Large intestine (tissue), 3 donors: ENCODE measurements around the gene ABCC1. TPM values are rescaled to one million over a fixed set of nuclear protein-coding genes. Genes with fewer than 3 reads are reported as not detected.

Source experiments
- DNase-seq, 2 donors: peaks; one replicate each; pipeline versions ENCODE4 v3.0.0 to v3.0.0-alpha.2; 2013
- H3K27ac ChIP-seq: one replicate; pipeline ENCODE4 v1.5.1; 2013; ENCODE audit warnings: low read length
- H3K27me3 ChIP-seq: 2 replicates; pipeline ENCODE4 v1.6.1; 2013; ENCODE audit warnings: low read length; ENCODE audit not compliant: control insufficient read depth, insufficient read depth
- H3K36me3 ChIP-seq: 2 replicates; pipeline ENCODE4 v1.6.1; 2013; ENCODE audit warnings: low read length; ENCODE audit not compliant: control insufficient read depth, insufficient read depth
- H3K4me1 ChIP-seq: one replicate; pipeline ENCODE4 v1.6.1; 2013; ENCODE audit warnings: low read length; ENCODE audit not compliant: control insufficient read depth, insufficient read depth
- H3K4me3 ChIP-seq: one replicate; pipeline ENCODE4 v1.5.1; 2013; ENCODE audit warnings: low read length
- H3K9me3 ChIP-seq: one replicate; pipeline ENCODE4 v1.6.1; 2013; ENCODE audit warnings: mild to moderate bottlenecking, low read depth, low read length, moderate library complexity; ENCODE audit not compliant: control insufficient read depth
- WGBS: methylation state at CpG from one replicate; pipeline ENCODE4 v1.1.5; 2013; ENCODE audit warnings: low lambda C conversion rate; ENCODE audit not compliant: insufficient coverage; 5-methylcytosine and 5-hydroxymethylcytosine counted together
- polyA plus RNA-seq: library from polyadenylated mRNA; unstranded; fragments of 120-200 nt; gene quantifications from one replicate; pipeline ENCODE4 v1.2.1, GENCODE V29; 2013

ABCC1 gene
- polyA plus RNA-seq, 1 donor, result 10.6 TPM

- no peaks in the 10 kb centered on the region for H3K27me3 ChIP-seq
- no peak overlapping the region for H3K4me3 ChIP-seq
- no peak overlapping the region for H3K27ac ChIP-seq
- H3K36me3 ChIP-seq, result peaks cover 92% of the 10 kb centered on the region
- no CpG with 5 or more reads among the region's 4 CpGs for WGBS
- H3K4me1 ChIP-seq, result no peaks in the 10 kb centered on the region
- no peak for DNase-seq
- peaks cover 18% of the 10 kb centered on the region for H3K9me3 ChIP-seq
Observed at GRCh38 chr16:16163109-16163508, 213.7 kb downstream of the ABCC1 start.

GRCh38 chr16:16163571-16163970, 214.2 kb downstream of the ABCC1 start:
- H3K27me3 ChIP-seq, result no peaks in the 10 kb centered on the region
- H3K4me1 ChIP-seq, result no peaks in the 10 kb centered on the region
- DNase-seq, result no peak
- H3K27ac ChIP-seq, result no peak overlapping the region
- H3K4me3 ChIP-seq, result no peak overlapping the region
- WGBS, result no CpG with 5 or more reads among the region's 5 CpGs
- H3K36me3 ChIP-seq, result peaks cover 91% of the 10 kb centered on the region
- H3K9me3 ChIP-seq, result peaks cover 13% of the 10 kb centered on the region

GRCh38 chr16:16164243-16164642, 214.8 kb downstream of the ABCC1 start:
- no peaks in the 10 kb centered on the region for H3K4me1 ChIP-seq
- H3K9me3 ChIP-seq, result peaks cover 8% of the 10 kb centered on the region
- H3K36me3 ChIP-seq, result peaks cover 89% of the 10 kb centered on the region
- DNase-seq, result no peak
- no CpG with 5 or more reads among the region's 3 CpGs for whole genome bisulfite sequencing
- H3K4me3 ChIP-seq, result no peak overlapping the region
- H3K27me3 ChIP-seq, result no peaks in the 10 kb centered on the region
- H3K27ac ChIP-seq, result no peak overlapping the region

GRCh38 chr16:16166085-16166484, 216.7 kb downstream of the ABCC1 start:
- Histone ChIP-seq H3K27me3 (no peaks in the 10 kb centered on the region), H3K27ac (no peak overlapping the region), H3K4me3 (no peak overlapping the region), H3K36me3 (peaks cover 88% of the 10 kb centered on the region), H3K9me3 (no peaks in the 10 kb centered on the region), H3K4me1 (no peaks in the 10 kb centered on the region)
- DNase-seq, result no peak
- no CpG with 5 or more reads among the region's 7 CpGs for WGBS

GRCh38 chr16:16166949-16167348, 217.5 kb downstream of the ABCC1 start:
- no peak for DNase-seq
- Histone ChIP-seq H3K4me3 (no peak overlapping the region), H3K27ac (no peak overlapping the region), H3K36me3 (peaks cover 84% of the 10 kb centered on the region), H3K4me1 (no peaks in the 10 kb centered on the region), H3K27me3 (no peaks in the 10 kb centered on the region), H3K9me3 (no peaks in the 10 kb centered on the region)
- no CpG with 5 or more reads among the region's 2 CpGs for WGBS

GRCh38 chr16:16167927-16168326, 218.5 kb downstream of the ABCC1 start:
- DNase-seq, result no peak
- no peak overlapping the region for H3K4me3 ChIP-seq
- H3K27me3 ChIP-seq, result no peaks in the 10 kb centered on the region
- no peaks in the 10 kb centered on the region for H3K9me3 ChIP-seq
- H3K36me3 ChIP-seq, result peaks cover 78% of the 10 kb centered on the region
- no peak overlapping the region for H3K27ac ChIP-seq
- no peaks in the 10 kb centered on the region for H3K4me1 ChIP-seq
- WGBS, result no CpG with 5 or more reads among the region's 11 CpGs

- no peaks in the 10 kb centered on the region for H3K9me3 ChIP-seq
- peaks cover 75% of the 10 kb centered on the region for H3K36me3 ChIP-seq
- no CpG with 5 or more reads among the region's 14 CpGs for WGBS
- no peaks in the 10 kb centered on the region for H3K4me1 ChIP-seq
- DNase-seq, result no peak
- H3K27ac ChIP-seq, result no peak overlapping the region
- H3K27me3 ChIP-seq, result no peaks in the 10 kb centered on the region
- no peak overlapping the region for H3K4me3 ChIP-seq
Observed at GRCh38 chr16:16168431-16168830, 219.0 kb downstream of the ABCC1 start.

GRCh38 chr16:16169615-16170014, 220.2 kb downstream of the ABCC1 start:
- Histone ChIP-seq H3K9me3 (no peaks in the 10 kb centered on the region), H3K36me3 (peaks cover 69% of the 10 kb centered on the region), H3K4me1 (no peaks in the 10 kb centered on the region), H3K4me3 (no peak overlapping the region), H3K27me3 (no peaks in the 10 kb centered on the region), H3K27ac (no peak overlapping the region)
- no peak for DNase-seq
- no CpG with 5 or more reads among the region's 15 CpGs for WGBS

GRCh38 chr16:16171332-16171919, 222.0 kb downstream of the ABCC1 start:
- 100% methylated on average over 2 of the region's 4 CpGs for WGBS
- H3K36me3 ChIP-seq, result peaks cover 68% of the 10 kb centered on the region

GRCh38 chr16:16172991-16173390, 223.6 kb downstream of the ABCC1 start:
- Histone ChIP-seq H3K9me3 (no peaks in the 10 kb centered on the region), H3K27me3 (no peaks in the 10 kb centered on the region), H3K36me3 (peaks cover 68% of the 10 kb centered on the region), H3K27ac (no peak overlapping the region), H3K4me3 (no peak overlapping the region), H3K4me1 (peaks cover 3% of the 10 kb centered on the region)
- DNase-seq, result no peak
- WGBS, result no CpG with 5 or more reads among the region's 4 CpGs

More at GRCh38 chr16:16171332-16171919, 222.0 kb downstream of the ABCC1 start:
- H3K4me3 ChIP-seq, result no peak overlapping the region
- H3K27me3 ChIP-seq, result no peaks in the 10 kb centered on the region
- peaks cover 3% of the 10 kb centered on the region for H3K4me1 ChIP-seq
- H3K27ac ChIP-seq, result no peak overlapping the region
- H3K9me3 ChIP-seq, result no peaks in the 10 kb centered on the region
- DNase-seq, result no peak

GRCh38 chr16:16175296-16175695, 225.9 kb downstream of the ABCC1 start:
- Histone ChIP-seq H3K4me1 (peaks cover 3% of the 10 kb centered on the region), H3K4me3 (no peak overlapping the region), H3K36me3 (peaks cover 69% of the 10 kb centered on the region), H3K27ac (no peak overlapping the region), H3K9me3 (no peaks in the 10 kb centered on the region), H3K27me3 (no peaks in the 10 kb centered on the region)
- DNase-seq, result peak; percentile 13 to 33
- WGBS, result no CpG with 5 or more reads among the region's 5 CpGs
